HG02970 (cell line): ENCODE data around the gene PSMB8.
A peak's percentile ranks its signal among the peaks of the same experiment; 100 is the strongest.
"Not testable (repeated sequence)": the region's sequence is repeated elsewhere in the genome, so short reads cannot be mapped to it uniquely, and the experiment has no call there.

ENCODE experiments used
- ATAC-seq: cut with Tn5 transposase; IDR thresholded peaks from one replicate; pipeline ENCODE4 v1.9.1; 2021; ENCODE audit warnings: mild to moderate bottlenecking, moderate library complexity, moderate number of reproducible peaks; ENCODE audit not compliant: unreplicated experiment, low FRiP score

PSMB8 gene

GRCh38 chr6:32843979-32844838, at the start of gene PSMB8:
TSS of gene PSMB8 (minus strand) at chr6:32844047. CDS start at chr6:32843996, 51 bp downstream.
- peak; percentile 71 for ATAC-seq

- ATAC-seq, result no peak
Measured at GRCh38 chr6:32890831-32891230, 47.0 kb upstream of the PSMB8 start.

GRCh38 chr6:32889533-32889932, 45.7 kb upstream of the PSMB8 start:
- ATAC-seq, result no peak

GRCh38 chr6:32888576-32888975, 44.7 kb upstream of the PSMB8 start:
- ATAC-seq, result no peak

GRCh38 chr6:32887616-32888015, 43.8 kb upstream of the PSMB8 start:
- ATAC-seq, result no peak

- no peak for ATAC-seq
Measured at GRCh38 chr6:32886681-32887383, 43.0 kb upstream of the PSMB8 start.

- ATAC-seq, result no peak
Measured at GRCh38 chr6:32885698-32886286, 41.9 kb upstream of the PSMB8 start.

GRCh38 chr6:32883789-32884188, 39.9 kb upstream of the PSMB8 start:
- no peak for ATAC-seq

GRCh38 chr6:32882879-32883250, 39.0 kb upstream of the PSMB8 start:
- ATAC-seq, result no peak

- not testable (repeated sequence) for ATAC-seq
Measured at GRCh38 chr6:32880962-32881361, 37.1 kb upstream of the PSMB8 start.

- no peak for ATAC-seq
Measured at GRCh38 chr6:32879691-32880090, 35.8 kb upstream of the PSMB8 start.

- ATAC-seq, result no peak
Measured at GRCh38 chr6:32876603-32877002, 32.8 kb upstream of the PSMB8 start.

GRCh38 chr6:32873947-32874346, 30.1 kb upstream of the PSMB8 start:
- ATAC-seq, result not testable (repeated sequence)

- no peak for ATAC-seq
Measured at GRCh38 chr6:32868257-32868788, 24.5 kb upstream of the PSMB8 start.

GRCh38 chr6:32867554-32868256, 23.9 kb upstream of the PSMB8 start:
- no peak for ATAC-seq

GRCh38 chr6:32867022-32867477, 23.2 kb upstream of the PSMB8 start:
- no peak for ATAC-seq

GRCh38 chr6:32865724-32866443, 22.0 kb upstream of the PSMB8 start:
- no peak for ATAC-seq

GRCh38 chr6:32862725-32863124, 18.9 kb upstream of the PSMB8 start:
- no peak for ATAC-seq

- ATAC-seq, result no peak
Measured at GRCh38 chr6:32860674-32861073, 16.8 kb upstream of the PSMB8 start.

GRCh38 chr6:32858194-32858593, 14.3 kb upstream of the PSMB8 start:
- no peak for ATAC-seq
